Measurements from ENCODE around the gene TAMM41.

- no peak for TF ChIP-seq CTCF (IDR thresholded peaks at IDR 0.05)
- no peak for TF ChIP-seq EZH2 (IDR thresholded peaks at IDR 0.05; ENCODE audit: borderline replicate concordance, insufficient read depth, low read depth, low read length, poor library complexity, severe bottlenecking)
Observed at GRCh38 chr3:11878837-11879236, 32.2 kb upstream of the TAMM41 start.

Data from B cell (primary cell).